Transverse colon (tissue), 4 donors: ENCODE results near the gene LBHD2. TPM values are rescaled to one million over a fixed set of nuclear protein-coding genes. Genes with fewer than 3 reads are reported as not detected.

Experiments used
- DNase-seq: peaks from one replicate; pipeline ENCODE4 v3.0.0-alpha.2; 2019
- H3K27ac ChIP-seq, 4 donors: fragments of 200-600 bp; sonication (generic); 2 replicates each; pipeline ENCODE4 v1.5.1; 2016 to 2018; ENCODE audit warnings: inconsistent platforms in 4 of 4
- H3K27me3 ChIP-seq: fragments of 200-600 bp; sonication (generic); 2 replicates; pipeline ENCODE4 v1.5.1; 2017; ENCODE audit warnings: inconsistent platforms
- H3K36me3 ChIP-seq, 4 donors: fragments of 200-600 bp; sonication (generic); 2 replicates each; pipeline ENCODE4 v1.5.1; 2017 to 2019; ENCODE audit warnings: inconsistent platforms in 4 of 4
- H3K4me1 ChIP-seq, 4 donors: fragments of 200-600 bp; sonication (generic); 2 replicates each; pipeline ENCODE4 v1.5.1; 2017 to 2020; ENCODE audit warnings: inconsistent platforms in 4 of 4
- H3K4me3 ChIP-seq, 4 donors: fragments of 200-600 bp; sonication (generic); 1 replicate in 1 of 4; 2 replicates in 3 of 4; pipeline versions ENCODE4 v1.5.1 to v1.6.1; 2017 to 2019; ENCODE audit warnings: inconsistent platforms in 4 of 4
- H3K9me3 ChIP-seq, 2 donors: fragments of 200-600 bp; sonication (generic); 2 replicates each; pipeline ENCODE4 v1.5.1; 2017 to 2019; ENCODE audit warnings: inconsistent platforms in 2 of 2
- EP300 ChIP-seq: sonication (generic); formaldehyde crosslinking; IDR thresholded peaks from one replicate; pipeline ENCODE4 v1.6.1; 2017; ENCODE audit warnings: antibody characterized with exemption, low read depth
- POLR2A ChIP-seq: fragments of 450-650 bp; IDR thresholded peaks from one replicate; pipeline ENCODE4 v1.6.1; 2016; ENCODE audit warnings: antibody characterized with exemption, mild to moderate bottlenecking, moderate library complexity
- POLR2AphosphoS5 ChIP-seq, 3 donors: sonication (generic); formaldehyde crosslinking; IDR thresholded peaks; one replicate each; pipeline ENCODE4 v1.6.1; 2016; ENCODE audit warnings: antibody characterized with exemption in 3 of 3
- WGBS, 2 donors: methylation state at CpG; one replicate each; pipeline ENCODE4 v1.1.5; 2018; ENCODE audit warnings: low coverage in 1 of 2; 5-methylcytosine and 5-hydroxymethylcytosine counted together
- in situ Hi-C, 4 donors: fragments of 200-750 bp; cut with MboI; loops; one replicate each; pipeline versions ENCODE4 v1.15.0 to v1.15.1; 2017; ENCODE audit warnings: low sequenced_read_pairs in 3 of 4, low pct_ligation_motif_present in 1 of 4, low pct_unique_long_range_greater_than_20kb in 1 of 4
- intact Hi-C: fragments of 100-400 bp; cut with DNase I; formaldehyde crosslinking; loops from one replicate; pipeline ENCODE4 v1.15.1; 2023; ENCODE audit warnings: low total_unique reads
- total RNA-seq, 4 donors: library from RNA; depleted of rRNA; stranded (reverse); fragments of >200 nt; gene quantifications; one replicate each; pipeline ENCODE4 v1.1.0, GENCODE V29; 2016
- TF ChIP-seq, protein P1 (sequence below), 5 experiments: fragments of 200-600 bp in 3 of 5; fragments of 450-650 bp in 2 of 5; sonication (generic) in 3 of 5; IDR thresholded peaks; 1 replicate in 2 of 5; 2 replicates in 3 of 5; pipeline ENCODE4 v1.5.1; 2016 to 2017; ENCODE audit warnings: antibody characterized with exemption in 5 of 5, inconsistent platforms in 3 of 5, mild to moderate bottlenecking in 2 of 5, moderate library complexity in 1 of 5

LBHD2 gene
- total RNA-seq, 4 donors from 2014 or later = not detected

DNA sequence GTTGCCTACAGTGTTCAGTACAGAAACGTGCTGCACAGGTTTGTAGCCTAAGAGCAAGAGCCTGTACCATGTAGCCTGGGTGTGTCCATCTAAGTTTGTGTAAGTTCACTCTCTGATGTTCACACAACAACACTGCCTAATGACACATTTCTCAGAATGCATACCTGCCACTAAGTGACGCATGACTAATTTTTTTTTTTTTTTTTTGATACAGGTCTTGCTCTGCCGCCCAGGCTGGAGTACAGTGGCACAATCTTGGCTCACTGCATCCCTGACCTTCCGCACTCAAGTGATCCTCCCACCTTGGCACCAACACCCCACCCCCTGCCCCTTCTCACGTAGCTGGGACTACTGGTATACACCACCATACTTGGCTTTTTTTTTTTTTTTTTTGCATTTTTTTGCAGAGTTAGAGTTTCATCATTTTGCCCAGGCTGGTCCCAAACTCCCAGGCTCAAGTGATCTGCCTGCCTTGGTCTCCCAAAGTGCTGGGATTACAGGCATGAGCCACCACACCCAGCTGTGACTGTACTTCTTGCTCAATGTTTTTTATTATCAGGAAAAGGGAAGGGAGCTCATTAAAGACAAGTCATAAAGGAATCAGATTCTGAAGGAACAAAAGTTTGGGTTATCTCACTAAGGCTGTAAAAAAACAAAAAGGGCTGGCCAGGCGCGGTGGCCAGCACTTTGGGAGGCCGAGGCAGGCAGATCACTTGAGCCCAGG lies 16.6 kb upstream of the LBHD2 start:
- peak overlapping the region; percentile 74 to 86 (median 82) for H3K27ac ChIP-seq
- intact Hi-C loops = no loop called here
- no peak overlapping the region for H3K4me3 ChIP-seq
- TF ChIP-seq EP300 = no peak
- TF ChIP-seq POLR2AphosphoS5 (IDR thresholded peaks at IDR 0.05) = peak in 2 of 3 donors; percentile 24 to 34
- TF ChIP-seq POLR2A = no peak
- TF ChIP-seq, protein P1, sequence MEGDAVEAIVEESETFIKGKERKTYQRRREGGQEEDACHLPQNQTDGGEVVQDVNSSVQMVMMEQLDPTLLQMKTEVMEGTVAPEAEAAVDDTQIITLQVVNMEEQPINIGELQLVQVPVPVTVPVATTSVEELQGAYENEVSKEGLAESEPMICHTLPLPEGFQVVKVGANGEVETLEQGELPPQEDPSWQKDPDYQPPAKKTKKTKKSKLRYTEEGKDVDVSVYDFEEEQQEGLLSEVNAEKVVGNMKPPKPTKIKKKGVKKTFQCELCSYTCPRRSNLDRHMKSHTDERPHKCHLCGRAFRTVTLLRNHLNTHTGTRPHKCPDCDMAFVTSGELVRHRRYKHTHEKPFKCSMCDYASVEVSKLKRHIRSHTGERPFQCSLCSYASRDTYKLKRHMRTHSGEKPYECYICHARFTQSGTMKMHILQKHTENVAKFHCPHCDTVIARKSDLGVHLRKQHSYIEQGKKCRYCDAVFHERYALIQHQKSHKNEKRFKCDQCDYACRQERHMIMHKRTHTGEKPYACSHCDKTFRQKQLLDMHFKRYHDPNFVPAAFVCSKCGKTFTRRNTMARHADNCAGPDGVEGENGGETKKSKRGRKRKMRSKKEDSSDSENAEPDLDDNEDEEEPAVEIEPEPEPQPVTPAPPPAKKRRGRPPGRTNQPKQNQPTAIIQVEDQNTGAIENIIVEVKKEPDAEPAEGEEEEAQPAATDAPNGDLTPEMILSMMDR (IDR thresholded peaks at IDR 0.05) = peak in 1 of 5 experiments; percentile 48
- H3K27me3 ChIP-seq = no peaks in the 10 kb centered on the region
- in situ Hi-C loops = no loop called here
- H3K9me3 ChIP-seq = no peaks in the 10 kb centered on the region
- H3K4me1 ChIP-seq = peaks cover 15 to 47% (median 26%) of the 10 kb centered on the region in 4 donors
- peak; percentile 58 for DNase-seq
- 20 to 33% methylated on average over 3 to 8 of the region's 8 CpGs for WGBS, 2 donors
- H3K36me3 ChIP-seq = no peaks in the 10 kb centered on the region

DNA sequence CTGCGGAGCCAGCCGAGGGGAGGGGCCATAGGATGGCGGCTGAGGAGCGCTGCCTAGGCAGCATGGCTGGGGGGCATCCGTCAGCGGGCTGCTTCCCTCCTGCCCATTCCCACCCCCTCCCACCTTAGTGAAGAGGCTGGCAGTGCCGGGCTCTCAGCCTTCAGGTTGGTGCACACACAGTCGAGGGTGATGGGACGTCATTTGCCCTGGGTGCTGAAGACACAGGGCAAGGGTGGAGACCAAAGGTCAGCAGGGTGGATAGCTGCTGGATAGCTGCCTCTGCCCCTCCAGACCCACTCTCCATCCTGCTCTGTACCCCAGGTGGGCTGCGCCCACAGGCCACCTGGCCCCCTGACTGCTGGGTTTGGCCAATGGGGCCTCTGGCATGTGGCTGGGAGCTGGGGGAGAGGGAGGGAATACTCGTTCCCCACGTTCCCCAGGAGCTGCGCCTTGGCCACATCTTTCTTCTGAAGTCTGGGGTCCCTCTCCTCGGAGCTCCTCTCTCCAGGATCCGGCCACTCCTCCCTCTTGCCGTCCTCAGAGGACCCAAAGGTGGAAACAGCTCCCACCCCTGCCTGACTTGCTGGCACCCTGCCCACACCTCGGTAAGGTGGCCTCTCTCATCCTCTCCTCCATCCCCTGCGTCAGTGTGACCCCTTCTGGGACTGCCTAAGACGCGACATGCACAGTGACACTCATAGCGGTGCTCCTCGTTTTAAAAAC lies 15.5 kb upstream of the LBHD2 start:
- Histone ChIP-seq H3K4me3 (no peak overlapping the region), H3K27ac (peak overlapping the region; percentile 74 to 86 (median 82)), H3K4me1 (peaks cover 15 to 59% (median 26%) of the 10 kb centered on the region in 4 donors), H3K27me3 (no peaks in the 10 kb centered on the region), H3K36me3 (no peaks in the 10 kb centered on the region), H3K9me3 (no peaks in the 10 kb centered on the region)
- WGBS, 2 donors = 68% methylated on average over 22 of the region's 22 CpGs; no CpG with 5 or more reads in 1 of the 2 donors
- TF ChIP-seq, protein P1 (IDR thresholded peaks at IDR 0.05) = no peak
- TF ChIP-seq EP300 (no peak), POLR2AphosphoS5 (IDR thresholded peaks at IDR 0.05) (no peak), POLR2A (no peak)
- DNase-seq = no peak
- intact Hi-C loops (no loop called here), in situ Hi-C loops (no loop called here)

DNA sequence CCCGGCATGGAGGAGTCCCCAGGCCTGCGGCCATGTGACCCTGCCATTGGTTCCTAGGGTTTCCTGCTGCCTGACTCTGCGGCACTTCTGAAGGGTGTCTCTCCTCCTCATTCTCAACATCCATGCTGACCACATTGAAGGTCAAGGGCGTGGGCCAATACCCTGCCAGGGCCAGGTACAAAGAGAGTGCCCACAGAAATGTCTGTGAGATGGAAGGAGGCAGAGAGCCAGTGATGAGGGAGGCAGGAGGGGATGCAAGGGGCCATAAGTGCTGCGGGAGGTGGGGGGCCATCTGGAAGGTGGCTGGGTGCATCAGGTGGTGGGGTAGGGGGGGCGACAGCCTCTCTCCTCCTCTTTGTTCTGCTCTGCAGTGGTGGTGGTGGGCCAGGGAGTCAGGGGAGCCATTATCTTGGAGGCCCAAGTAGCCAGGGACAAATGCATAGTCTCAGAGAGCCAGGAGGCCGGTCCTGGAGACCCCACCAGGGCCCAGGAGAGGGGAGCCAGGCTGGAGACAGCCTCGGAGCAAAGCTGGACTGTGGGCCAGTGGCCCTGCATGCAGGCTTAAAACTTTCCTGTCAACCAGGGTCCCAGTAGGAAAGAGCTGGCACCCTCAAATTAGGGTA lies 13.6 kb upstream of the LBHD2 start:
- Histone ChIP-seq H3K9me3 (no peaks in the 10 kb centered on the region), H3K36me3 (no peaks in the 10 kb centered on the region), H3K4me3 (no peak overlapping the region), H3K4me1 (peaks cover 23 to 67% (median 36%) of the 10 kb centered on the region in 4 donors), H3K27ac (peak overlapping the region in 2 of 4 donors; percentile 57 to 58), H3K27me3 (no peaks in the 10 kb centered on the region)
- TF ChIP-seq, protein P1 (IDR thresholded peaks at IDR 0.05) = no peak
- TF ChIP-seq EP300 = no peak
- TF ChIP-seq POLR2A = no peak
- no peak for TF ChIP-seq POLR2AphosphoS5 (IDR thresholded peaks at IDR 0.05)
- intact Hi-C loops (no loop called here), in situ Hi-C loops (no loop called here)
- no peak for DNase-seq
- 83 to 84% methylated on average over 3 to 8 of the region's 8 CpGs for WGBS, 2 donors

DNA sequence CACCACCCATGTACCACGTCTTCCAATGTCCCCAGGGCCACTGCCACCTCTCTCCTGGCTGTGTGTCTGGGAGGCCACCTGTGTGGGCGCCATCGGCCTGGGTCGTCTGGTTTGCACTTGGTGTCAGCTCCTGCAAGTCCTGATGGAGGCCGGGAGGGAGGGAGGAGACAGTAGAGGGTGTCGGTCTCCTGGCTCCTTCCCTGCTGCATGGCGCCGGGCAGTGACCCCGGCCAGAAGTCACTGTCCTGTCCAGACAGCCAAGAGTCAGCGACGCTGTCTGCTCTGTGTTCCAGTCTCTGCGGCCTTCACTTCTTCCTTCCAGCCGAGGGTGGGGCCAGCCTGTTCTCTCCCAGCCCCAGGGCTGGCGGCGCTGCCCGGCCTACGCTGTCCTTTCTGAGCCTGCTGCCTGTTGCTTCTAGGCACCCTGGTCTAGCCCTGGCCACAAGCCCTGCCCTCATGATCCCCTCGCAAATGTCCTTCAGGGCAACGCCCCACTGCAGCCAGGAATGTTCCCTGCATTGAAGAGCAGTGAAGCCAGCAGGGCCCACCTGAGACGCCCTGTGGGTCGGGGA lies 13.0 kb upstream of the LBHD2 start:
- 59% methylated on average over 20 of the region's 21 CpGs; no CpG with 5 or more reads in 1 of the 2 donors for WGBS, 2 donors
- Histone ChIP-seq H3K27me3 (no peaks in the 10 kb centered on the region), H3K4me3 (no peak overlapping the region), H3K27ac (peak overlapping the region; percentile 25 to 58 (median 58)), H3K36me3 (no peaks in the 10 kb centered on the region), H3K9me3 (no peaks in the 10 kb centered on the region), H3K4me1 (peaks cover 24 to 71% (median 40%) of the 10 kb centered on the region in 4 donors)
- in situ Hi-C loops = no loop called here
- intact Hi-C loops = no loop called here
- peak; percentile 56 for DNase-seq
- TF ChIP-seq EP300 = no peak
- no peak for TF ChIP-seq POLR2AphosphoS5 (IDR thresholded peaks at IDR 0.05)
- TF ChIP-seq, protein P1 (IDR thresholded peaks at IDR 0.05) = no peak
- no peak for TF ChIP-seq POLR2A
